ENCODE results near the gene TRMT2A.

TRMT2A gene

GRCh38 chr22:20116376-20116950 lies 563 bp downstream of the TRMT2A start:
- no peak for DNase-seq (ENCODE audit: low spot score)

- DNase-seq (ENCODE audit: low spot score) = no peak
Measured at GRCh38 chr22:20115691-20116375, 1.2 kb downstream of the TRMT2A start, which contains the start of gene RANBP1. RANBP1 (plus strand) TSS chr22:20116104; CDS start chr22:20116185, 81 bp downstream.

- no peak for DNase-seq (ENCODE audit: low spot score)
Measured at GRCh38 chr22:20114506-20115475, 2.2 kb downstream of the TRMT2A start.

GRCh38 chr22:20113551-20114310 lies 3.3 kb downstream of the TRMT2A start:
- no peak for DNase-seq (ENCODE audit: low spot score)

GRCh38 chr22:20112623-20113511 lies 4.2 kb downstream of the TRMT2A start:
- DNase-seq (ENCODE audit: low spot score) = no peak

GRCh38 chr22:20111689-20112622 lies 5.1 kb downstream of the TRMT2A start:
- DNase-seq (ENCODE audit: low spot score) = no peak

GRCh38 chr22:20111045-20111688 lies 5.9 kb downstream of the TRMT2A start:
- DNase-seq (ENCODE audit: low spot score) = peak; percentile 33

GRCh38 chr22:20110359-20110985 lies 6.6 kb downstream of the TRMT2A start:
- DNase-seq (ENCODE audit: low spot score) = no peak

- no peak for DNase-seq (ENCODE audit: low spot score)
Measured at GRCh38 chr22:20109411-20110358, 7.3 kb downstream of the TRMT2A start.

- no peak for DNase-seq (ENCODE audit: low spot score)
Measured at GRCh38 chr22:20108757-20109230, 8.2 kb downstream of the TRMT2A start.

GRCh38 chr22:20107951-20108756 lies 8.9 kb downstream of the TRMT2A start:
- DNase-seq (ENCODE audit: low spot score) = no peak

- no peak for DNase-seq (ENCODE audit: low spot score)
Measured at GRCh38 chr22:20107471-20107901, 9.5 kb downstream of the TRMT2A start.

GRCh38 chr22:20106849-20107237 lies 10.2 kb downstream of the TRMT2A start:
- DNase-seq (ENCODE audit: low spot score) = no peak

GRCh38 chr22:20106205-20106848 lies 10.7 kb downstream of the TRMT2A start:
- no peak for DNase-seq (ENCODE audit: low spot score)

GRCh38 chr22:20105456-20106204 lies 11.4 kb downstream of the TRMT2A start:
- DNase-seq (ENCODE audit: low spot score) = no peak

All from CD4-positive, alpha-beta T cell treated with Interleukin-2 at 100 ng/mL for 4 hours (primary cell).